Measurements from ENCODE around the gene IL1F10.
A peak's percentile ranks its signal among the peaks of the same experiment; 100 is the strongest.

The IL1F10 gene

DNA sequence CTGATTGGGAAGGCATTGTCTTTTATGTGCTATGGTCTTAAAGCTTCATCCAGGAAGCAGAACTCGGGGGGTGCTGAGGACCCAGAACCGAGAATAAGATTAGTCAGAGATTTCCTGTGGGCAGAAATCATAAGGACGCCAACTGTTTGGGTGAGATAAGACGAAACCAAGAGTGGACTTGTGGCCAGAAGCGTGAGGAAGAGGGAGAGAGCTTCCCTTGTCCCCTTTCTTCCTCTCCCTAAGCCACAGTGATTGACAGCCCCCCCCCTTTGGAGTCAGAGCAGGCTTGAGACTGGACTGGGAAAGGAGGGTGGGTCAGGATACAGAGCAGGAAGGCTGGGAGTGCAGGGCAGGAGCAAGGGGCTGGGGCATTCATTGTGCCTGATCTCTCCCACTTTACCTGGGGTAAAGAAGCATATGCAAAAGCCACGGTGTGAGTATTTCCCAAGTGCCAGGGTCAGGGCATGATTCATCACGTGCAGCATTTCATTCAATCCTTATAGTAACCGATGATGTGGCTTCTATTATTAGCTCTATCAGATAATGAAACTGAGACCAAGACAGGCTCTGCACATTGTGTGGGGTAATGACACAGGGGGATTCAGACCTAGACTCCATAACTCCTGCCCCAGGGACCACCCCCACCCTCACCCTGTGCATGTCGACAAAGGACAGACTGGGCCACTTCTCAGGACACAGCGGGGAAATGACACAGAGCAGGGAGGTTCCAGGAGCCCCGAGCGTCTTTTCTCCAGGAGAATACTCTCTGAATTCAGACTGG is 56.6 kb downstream of the IL1F10 start:
- H3K4me1 Mint-ChIP-seq, result peaks cover 53% of the 10 kb centered on the region
- no peaks in the 10 kb centered on the region for H3K9me3 Mint-ChIP-seq
- DNase-seq (ENCODE audit: low spot score in 2 of 2) (no peak), ATAC-seq (peak; percentile 70)
- H3K4me3 Mint-ChIP-seq, result peak overlapping the region; percentile 58
- H3K27ac Mint-ChIP-seq, result peak overlapping the region; percentile 84
- H3K36me3 Mint-ChIP-seq, result no peaks in the 10 kb centered on the region
